Stomach (tissue), 4 donors: ENCODE data around the gene DIS3L.

Experiments used
- CTCF ChIP-seq, 7 experiments: fragments of 450-650 bp in 4 of 7; fragments of 200-600 bp in 3 of 7; sonication (generic) in 3 of 7; IDR thresholded peaks; one replicate each; pipeline ENCODE4 v1.5.1; 2016 to 2019; ENCODE audit warnings: antibody characterized with exemption in 7 of 7, control low read depth in 2 of 7, mild to moderate bottlenecking in 1 of 7
- EP300 ChIP-seq: sonication (generic); formaldehyde crosslinking; IDR thresholded peaks from one replicate; pipeline ENCODE4 v1.6.1; 2017; ENCODE audit warnings: antibody characterized with exemption
- POLR2A ChIP-seq, 4 donors: fragments of 450-650 bp; IDR thresholded peaks; one replicate each; pipeline ENCODE4 v1.6.1; 2016; ENCODE audit warnings: antibody characterized with exemption in 4 of 4, control low read depth in 2 of 4, mild to moderate bottlenecking in 1 of 4, moderate library complexity in 1 of 4
- POLR2AphosphoS5 ChIP-seq, 3 donors: sonication (generic); formaldehyde crosslinking; IDR thresholded peaks; one replicate each; pipeline ENCODE4 v1.6.1; 2016; ENCODE audit warnings: antibody characterized with exemption in 3 of 3

GRCh38 chr15:66254951-66255676 is 38.3 kb upstream of the DIS3L start:
- TF ChIP-seq CTCF (IDR thresholded peaks at IDR 0.05) (no peak), EP300 (no peak), POLR2AphosphoS5 (IDR thresholded peaks at IDR 0.05) (no peak), POLR2A (IDR thresholded peaks at IDR 0.05) (no peak)
